T-helper 17 cell (primary cell): ENCODE measurements around the gene WFDC10B. TPM values are rescaled to one million over a fixed set of nuclear protein-coding genes. Genes with fewer than 3 reads are reported as not detected.

ENCODE experiments used
- ATAC-seq: fragments of 150-1000 bp; cut with Tn5 transposase; 2 replicates; pipeline ENCODE4 v1.10.0; 2021; ENCODE audit warnings: mild to moderate bottlenecking, moderate library complexity
- DNase-seq, 3 donors: peaks; one replicate each; pipeline versions ENCODE4 v3.0.0 to v3.0.0-alpha.2; 2020 to 2021
- H3K9me3 ChIP-seq: one replicate; pipeline ENCODE4 v1.7.0; 2013; ENCODE audit warnings: low read length, mild to moderate bottlenecking; ENCODE audit not compliant: control insufficient read depth, poor library complexity, severe bottlenecking
- H3K27ac Mint-ChIP-seq: one replicate; pipeline ENCODE4 v1.8.0; 2022; ENCODE audit warnings: mild to moderate bottlenecking, moderate library complexity, mixed read lengths
- H3K27me3 Mint-ChIP-seq: one replicate; pipeline ENCODE4 v1.8.0; 2022; ENCODE audit warnings: mixed read lengths
- H3K36me3 Mint-ChIP-seq: one replicate; pipeline ENCODE4 v1.8.0; 2022; ENCODE audit warnings: low read depth, mixed read lengths
- H3K4me1 Mint-ChIP-seq: one replicate; pipeline ENCODE4 v1.8.0; 2022; ENCODE audit warnings: mild to moderate bottlenecking, mixed read lengths
- H3K4me3 Mint-ChIP-seq: one replicate; pipeline ENCODE4 v1.8.0; 2022; ENCODE audit warnings: mild to moderate bottlenecking, moderate library complexity, mixed read lengths
- total RNA-seq, 4 donors: library from RNA in 2 of 4; stranded (reverse) in 2 of 4; gene quantifications; one replicate each; pipeline ENCODE4 v1.2.3 and lab custom pipeline; 2022 to 2026

Gene WFDC10B
- total RNA-seq, 2 donors from 2014 or later = not detected

- H3K4me3 Mint-ChIP-seq = no peak overlapping the region
- H3K27ac Mint-ChIP-seq = no peak overlapping the region
- DNase-seq (no peak), ATAC-seq (no peak)
- H3K36me3 Mint-ChIP-seq = no peaks in the 10 kb centered on the region
- H3K27me3 Mint-ChIP-seq = peaks cover 41% of the 10 kb centered on the region
- no peaks in the 10 kb centered on the region for H3K9me3 ChIP-seq
- no peaks in the 10 kb centered on the region for H3K4me1 Mint-ChIP-seq
Measured at GRCh38 chr20:45636513-45636912, 68.3 kb downstream of the WFDC10B start.

Other genes starting within 250 kb of the WFDC10B start
- gene WFDC2, start 235.3 kb downstream of the WFDC10B start, total RNA-seq = under 1 TPM in 1 of 2 donors, not detected in 1; 0.96 TPM
- gene SPINT3, start 189.4 kb downstream of the WFDC10B start, total RNA-seq = not detected
- not detected for gene WFDC6, start 165.5 kb downstream of the WFDC10B start, total RNA-seq
- not detected for gene EPPIN, start 157.6 kb downstream of the WFDC10B start, total RNA-seq
- not detected for gene WFDC8, start 125.7 kb downstream of the WFDC10B start, total RNA-seq
- not detected for gene WFDC10A, start 75.3 kb downstream of the WFDC10B start, total RNA-seq
- gene WFDC9, start 73.7 kb downstream of the WFDC10B start, total RNA-seq = not detected
- not detected for gene WFDC11, start 34.8 kb downstream of the WFDC10B start, total RNA-seq
- gene WFDC13, start 3.0 kb downstream of the WFDC10B start, total RNA-seq = not detected
- gene SPINT4, start 17.3 kb upstream of the WFDC10B start, total RNA-seq = not detected
- gene WFDC3, start 86.9 kb upstream of the WFDC10B start, total RNA-seq = under 1 TPM in 1 of 2 donors, not detected in 1; 0.70 TPM
- 10 to 100 TPM; 10.4 to 14.1 TPM for gene DNTTIP1, start 86.9 kb upstream of the WFDC10B start, total RNA-seq
- 1 to 10 TPM in 1 of 2 donors, not detected in 1; 1.4 TPM for gene UBE2C, start 107.6 kb upstream of the WFDC10B start, total RNA-seq
- gene TNNC2, start 122.3 kb upstream of the WFDC10B start, total RNA-seq = 1 to 10 TPM in 1 of 2 donors, under 1 TPM in 1; 0.99 to 5.5 TPM
- 1 to 10 TPM; 1.9 to 3.1 TPM for gene SNX21, start 128.8 kb upstream of the WFDC10B start, total RNA-seq
- 10 to 100 TPM; 18.8 to 22.3 TPM for gene ACOT8, start 152.4 kb upstream of the WFDC10B start, total RNA-seq
- 1 to 10 TPM in 1 of 2 donors, under 1 TPM in 1; 0.89 to 1.2 TPM for gene ZSWIM3, start 152.6 kb upstream of the WFDC10B start, total RNA-seq
- 10 to 100 TPM in 1 of 2 donors, 1 to 10 TPM in 1; 8.0 to 10.2 TPM for gene ZSWIM1, start 176.2 kb upstream of the WFDC10B start, total RNA-seq
- gene SPATA25, start 182.6 kb upstream of the WFDC10B start, total RNA-seq = 1 to 10 TPM in 1 of 2 donors, under 1 TPM in 1; 0.94 to 1.3 TPM
- gene NEURL2, start 186.2 kb upstream of the WFDC10B start, total RNA-seq = 1 to 10 TPM; 1.5 to 2.1 TPM
- 100 to 1,000 TPM; 121 to 200 TPM for gene CTSA, start 186.3 kb upstream of the WFDC10B start, total RNA-seq
- 1 to 10 TPM in 1 of 2 donors, not detected in 1; 1.5 TPM for gene PLTP, start 207.1 kb upstream of the WFDC10B start, total RNA-seq
- gene PCIF1, start 229.7 kb upstream of the WFDC10B start, total RNA-seq = 10 to 100 TPM; 72.4 to 73.7 TPM